Fibroblast of skin of abdomen (primary cell): Measurements from ENCODE around the gene PGM1.

Experiments used
- DNase-seq: peaks from one replicate; pipeline ENCODE4 v3.0.0-alpha.2; 2013

The PGM1 gene

GRCh38 chr1:63601061-63601460 is 7.8 kb downstream of the PGM1 start:
- DNase-seq, result peak; percentile 16

GRCh38 chr1:63601463-63601862 is 8.3 kb downstream of the PGM1 start:
- DNase-seq, result no peak

GRCh38 chr1:63601912-63602311 is 8.7 kb downstream of the PGM1 start:
- DNase-seq, result no peak

GRCh38 chr1:63602629-63603028 is 9.4 kb downstream of the PGM1 start:
- no peak for DNase-seq

GRCh38 chr1:63603810-63604209 is 10.6 kb downstream of the PGM1 start:
- no peak for DNase-seq

GRCh38 chr1:63607322-63607721 is 14.1 kb downstream of the PGM1 start:
- DNase-seq, result no peak

GRCh38 chr1:63611231-63611630 is 18.0 kb downstream of the PGM1 start:
- no peak for DNase-seq

GRCh38 chr1:63612564-63612963 is 19.4 kb downstream of the PGM1 start:
- no peak for DNase-seq

- no peak for DNase-seq
Measured at GRCh38 chr1:63612971-63613370, 19.8 kb downstream of the PGM1 start.

- peak; percentile 66 for DNase-seq
Measured at GRCh38 chr1:63615768-63616420, 22.7 kb downstream of the PGM1 start.

- no peak for DNase-seq
Measured at GRCh38 chr1:63617450-63617849, 24.2 kb downstream of the PGM1 start.

- DNase-seq, result peak; percentile 31
Measured at GRCh38 chr1:63618011-63618410, 24.8 kb downstream of the PGM1 start.

- DNase-seq, result no peak
Measured at GRCh38 chr1:63619558-63619957, 26.3 kb downstream of the PGM1 start.

- DNase-seq, result no peak
Measured at GRCh38 chr1:63620671-63621070, 27.5 kb downstream of the PGM1 start.

- no peak for DNase-seq
Measured at GRCh38 chr1:63621075-63621474, 27.9 kb downstream of the PGM1 start.

- DNase-seq, result no peak
Measured at GRCh38 chr1:63621698-63622097, 28.5 kb downstream of the PGM1 start.

GRCh38 chr1:63622849-63623566 is 29.8 kb downstream of the PGM1 start:
- no peak for DNase-seq

- no peak for DNase-seq
Measured at GRCh38 chr1:63623952-63624351, 30.7 kb downstream of the PGM1 start.

GRCh38 chr1:63624911-63625310 is 31.7 kb downstream of the PGM1 start:
- DNase-seq, result peak; percentile 60

- DNase-seq, result no peak
Measured at GRCh38 chr1:63626222-63626621, 33.0 kb downstream of the PGM1 start.

- DNase-seq, result no peak
Measured at GRCh38 chr1:63628607-63629006, 35.4 kb downstream of the PGM1 start.

GRCh38 chr1:63630238-63630637 is 37.0 kb downstream of the PGM1 start:
- DNase-seq, result no peak

- peak; percentile 37 for DNase-seq
Measured at GRCh38 chr1:63630666-63631065, 37.5 kb downstream of the PGM1 start.

GRCh38 chr1:63632110-63632509 is 38.9 kb downstream of the PGM1 start:
- no peak for DNase-seq

GRCh38 chr1:63633281-63633680 is 40.1 kb downstream of the PGM1 start:
- DNase-seq, result no peak
